RWPE1 (cell line): ENCODE measurements around the gene IL16.
A peak's percentile ranks its signal among the peaks of the same experiment; 100 is the strongest.

Experiments
- CTCF ChIA-PET: fragments of 350-600 bp; sonication (Branson Sonifier 250); formaldehyde crosslinking; extraction: SDS; loops from one replicate; lab custom pipeline; 2021; lab: Yijun Ruan, JAX
- POLR2A ChIA-PET: fragments of 400-600 bp; formaldehyde crosslinking; extraction: SDS; loops from one replicate; lab custom pipeline; 2020; ENCODE audit warnings: antibody characterized with exemption; ENCODE audit not compliant: low non-redundant PET; lab: Yijun Ruan, JAX
- DNase-seq: peaks from one replicate; pipeline ENCODE4 v3.0.0; 2012; ENCODE audit warnings: low spot score
- H3K27ac ChIP-seq: fragments of 450-650 bp; 2 replicates; pipeline ENCODE4 v1.5.1; 2017
- TF ChIP-seq, protein P1 (sequence below): fragments of 450-650 bp; conservative IDR thresholded peaks from 2 replicates; pipeline ENCODE4 v1.5.1; 2017; ENCODE audit warnings: low read depth, mild to moderate bottlenecking

The IL16 gene

DNA sequence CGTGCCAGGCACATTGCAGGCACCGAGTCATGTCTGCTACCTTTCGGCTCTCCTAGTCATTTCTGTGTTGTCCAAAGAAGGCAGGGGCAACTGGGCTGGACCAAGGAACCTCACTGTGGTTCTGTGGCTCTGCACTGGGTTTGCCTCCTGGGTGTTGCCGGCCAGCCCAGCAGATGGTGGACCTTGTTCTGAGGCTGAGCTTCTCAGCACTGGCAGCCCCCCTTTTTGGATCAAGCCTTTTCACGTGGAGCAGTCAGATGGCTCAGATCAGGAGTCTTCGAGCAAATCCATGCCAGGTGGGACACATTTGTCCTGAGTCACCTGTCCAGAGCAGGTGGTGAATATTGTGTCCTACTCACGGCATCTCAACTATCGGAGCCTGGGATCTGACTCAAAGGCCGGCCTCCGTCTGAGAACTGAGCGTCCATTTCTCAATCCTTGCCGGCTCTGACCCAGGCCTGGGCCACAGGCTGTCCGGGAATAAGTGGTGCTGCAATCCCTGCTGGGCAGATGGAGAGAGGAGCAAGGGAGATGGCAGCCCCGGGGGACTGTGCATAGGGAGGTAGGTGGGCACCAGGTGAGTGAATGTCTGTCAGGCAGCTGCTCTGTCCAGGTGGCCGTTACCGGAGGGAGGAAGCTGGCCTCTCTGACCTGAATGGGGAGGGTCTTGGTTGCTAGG, at the start of gene IL16:
Gene IL16, plus strand, starts transcription at position 304 of the 679 bp plus-strand sequence. CDS start 28,521 bp downstream, outside the sequence.
- TF ChIP-seq, protein P1, sequence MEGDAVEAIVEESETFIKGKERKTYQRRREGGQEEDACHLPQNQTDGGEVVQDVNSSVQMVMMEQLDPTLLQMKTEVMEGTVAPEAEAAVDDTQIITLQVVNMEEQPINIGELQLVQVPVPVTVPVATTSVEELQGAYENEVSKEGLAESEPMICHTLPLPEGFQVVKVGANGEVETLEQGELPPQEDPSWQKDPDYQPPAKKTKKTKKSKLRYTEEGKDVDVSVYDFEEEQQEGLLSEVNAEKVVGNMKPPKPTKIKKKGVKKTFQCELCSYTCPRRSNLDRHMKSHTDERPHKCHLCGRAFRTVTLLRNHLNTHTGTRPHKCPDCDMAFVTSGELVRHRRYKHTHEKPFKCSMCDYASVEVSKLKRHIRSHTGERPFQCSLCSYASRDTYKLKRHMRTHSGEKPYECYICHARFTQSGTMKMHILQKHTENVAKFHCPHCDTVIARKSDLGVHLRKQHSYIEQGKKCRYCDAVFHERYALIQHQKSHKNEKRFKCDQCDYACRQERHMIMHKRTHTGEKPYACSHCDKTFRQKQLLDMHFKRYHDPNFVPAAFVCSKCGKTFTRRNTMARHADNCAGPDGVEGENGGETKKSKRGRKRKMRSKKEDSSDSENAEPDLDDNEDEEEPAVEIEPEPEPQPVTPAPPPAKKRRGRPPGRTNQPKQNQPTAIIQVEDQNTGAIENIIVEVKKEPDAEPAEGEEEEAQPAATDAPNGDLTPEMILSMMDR: no peak
- DNase-seq: no peak
- H3K27ac ChIP-seq: peak within 1 kb of the TSS; percentile 8; the same call in 1 of the 2 replicates
- ChIA-PET POLR2A (no interaction called here), CTCF (interaction anchor here (0.6 kb wide), 1 partner anchor 161 kb away, joined by 3 read pairs; no protein-coding TSS in a partner anchor)

DNA sequence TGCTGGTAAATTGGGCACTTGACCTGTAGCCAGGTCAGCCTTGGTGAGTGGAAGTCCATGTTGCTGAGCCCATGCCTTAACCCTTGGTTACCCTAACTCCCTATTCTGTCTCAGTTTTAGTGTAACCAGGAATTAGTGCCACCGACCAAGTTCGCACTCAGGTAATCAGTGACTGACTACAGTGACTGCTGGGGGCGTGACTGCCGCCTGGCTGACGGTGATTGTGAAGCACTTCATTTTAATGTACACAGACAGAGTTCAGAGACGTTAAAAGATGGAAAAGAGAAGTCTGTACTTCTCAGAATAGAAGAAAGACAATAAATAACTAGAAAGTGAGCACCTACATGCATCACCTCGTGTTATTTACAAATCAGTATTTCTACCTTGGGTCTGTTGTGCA, 45.3 kb upstream of the IL16 start:
- TF ChIP-seq, protein P1: no peak
- POLR2A ChIA-PET: no interaction called here
- CTCF ChIA-PET: interaction anchor here (1.7 kb wide), 1 partner anchor 114 kb away, joined by 11 read pairs; no protein-coding TSS in a partner anchor
- no peak overlapping the region for H3K27ac ChIP-seq
- DNase-seq: no peak

DNA sequence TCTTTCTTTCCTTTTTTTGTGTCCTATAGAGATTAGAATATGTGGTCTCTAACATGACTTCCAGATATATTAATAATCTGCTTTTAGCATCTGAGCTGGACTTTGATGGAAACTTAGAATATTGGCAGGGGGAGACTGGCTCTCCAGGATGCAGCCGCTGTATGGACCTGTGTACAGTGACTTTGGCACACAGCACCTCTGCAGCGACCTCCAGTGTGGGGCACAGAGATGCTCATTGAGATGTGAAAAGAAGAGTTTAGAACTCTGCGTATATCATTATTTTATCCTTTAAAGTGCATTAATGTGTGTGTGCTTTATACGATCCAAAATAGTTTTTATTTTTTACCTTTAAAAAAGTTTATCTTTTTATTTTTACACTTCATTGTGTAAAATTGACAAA, 44.3 kb upstream of the IL16 start:
- no peak for DNase-seq
- ChIA-PET POLR2A (no interaction called here), CTCF (interaction anchor here (0.6 to 1.7 kb wide), 4 partner anchors 22 to 1042 kb away, joined by 3 to 11 read pairs (median 5); no protein-coding TSS in a partner anchor)
- TF ChIP-seq, protein P1: no peak
- H3K27ac ChIP-seq: no peak overlapping the region

DNA sequence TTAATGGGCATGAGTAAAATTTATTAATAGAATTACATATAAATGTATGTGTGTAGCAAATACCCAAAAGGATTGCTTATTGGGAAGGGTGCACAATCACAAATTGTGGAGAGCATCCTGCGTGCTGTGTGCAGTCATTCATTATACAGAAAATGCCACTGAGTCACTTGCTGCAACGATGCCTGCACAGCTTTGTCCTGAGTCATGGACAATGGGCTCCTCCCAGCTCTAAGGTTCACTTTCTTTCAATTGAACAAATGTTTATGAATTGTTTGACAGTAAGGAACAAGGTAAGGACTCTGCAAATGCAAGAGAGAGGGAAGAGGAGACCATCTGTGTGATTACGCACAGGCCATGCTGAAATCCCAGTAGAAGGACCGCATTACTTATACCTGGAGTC, 43.9 kb upstream of the IL16 start:
- TF ChIP-seq, protein P1: no peak
- no peak overlapping the region for H3K27ac ChIP-seq
- POLR2A ChIA-PET: no interaction called here
- CTCF ChIA-PET: interaction anchor here (0.5 to 1.7 kb wide), 5 partner anchors 22 to 1041 kb away, joined by 3 to 11 read pairs (median 4); no protein-coding TSS in a partner anchor
- DNase-seq: peak; percentile 17

DNA sequence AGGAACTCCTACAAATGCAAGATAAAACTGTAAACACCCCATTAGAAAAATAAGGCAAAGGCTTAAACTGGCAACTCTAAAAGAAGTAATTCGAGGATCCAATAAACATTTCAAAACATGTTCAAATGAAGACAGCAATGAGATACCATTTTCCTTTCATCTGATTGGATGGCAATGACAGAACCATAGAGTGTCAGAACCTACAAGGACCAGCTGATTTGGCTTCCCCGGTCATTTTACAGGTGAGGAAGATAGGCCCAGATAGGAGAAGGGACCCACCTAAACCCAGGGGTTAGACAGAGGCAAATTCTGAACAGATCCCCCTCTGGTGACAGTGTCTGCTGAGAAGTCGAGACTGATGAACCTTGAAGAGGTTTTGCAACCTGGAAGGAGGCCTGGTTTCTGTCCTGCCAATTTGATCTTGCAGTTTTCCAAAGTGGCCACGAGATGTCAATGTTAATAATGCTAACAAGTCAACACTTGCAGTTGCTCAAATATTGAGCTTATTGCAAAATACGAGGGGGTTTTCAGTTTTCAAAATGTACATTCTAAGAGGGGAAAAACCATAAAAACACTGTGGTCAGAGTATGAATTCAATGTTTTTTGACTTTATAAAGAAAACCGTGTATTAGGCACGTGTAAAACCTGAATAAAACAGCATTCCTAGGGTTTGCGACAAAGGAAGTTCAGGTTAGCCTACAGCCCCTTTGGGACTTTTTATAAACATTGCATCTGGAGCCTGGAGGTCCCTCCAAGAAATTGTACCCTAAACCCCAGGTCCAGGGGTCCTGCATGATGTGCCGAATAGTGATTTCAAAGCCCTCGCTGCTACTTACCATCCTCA, 41.1 kb upstream of the IL16 start:
- H3K27ac ChIP-seq: peak overlapping the region; percentile 63; the same call in 1 of the 2 replicates
- POLR2A ChIA-PET: no interaction called here
- CTCF ChIA-PET: interaction anchor here (0.5 to 4.1 kb wide), 11 partner anchors 9 to 833 kb away, joined by 3 to 36 read pairs (median 3); no protein-coding TSS in a partner anchor
- TF ChIP-seq, protein P1: peak; percentile 88
- peak; percentile 57 for DNase-seq

DNA sequence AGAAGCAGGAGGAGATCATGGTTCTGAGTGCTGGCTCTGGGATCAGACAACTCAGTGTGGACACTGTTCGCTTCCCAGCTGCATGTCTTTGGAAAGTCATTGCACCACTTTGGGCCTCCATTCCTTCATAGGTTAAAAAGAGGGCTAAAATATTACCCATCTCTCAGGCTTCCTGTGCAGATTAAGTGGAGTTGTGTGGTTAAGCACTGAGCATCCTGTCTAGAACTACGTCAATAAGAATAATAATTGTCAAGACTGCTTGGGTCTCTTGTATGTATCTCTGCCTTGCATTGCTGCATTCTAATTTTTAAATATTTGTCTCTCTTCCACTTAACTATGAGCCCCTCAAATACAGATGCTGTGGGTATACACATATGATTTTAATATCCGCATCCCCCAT, 40.4 kb upstream of the IL16 start:
- no peak for DNase-seq
- H3K27ac ChIP-seq: peak overlapping the region; percentile 63; the same call in 1 of the 2 replicates
- ChIA-PET POLR2A (no interaction called here), CTCF (interaction anchor here (0.6 to 4.1 kb wide), 10 partner anchors 9 to 833 kb away, joined by 3 to 36 read pairs (median 3); no protein-coding TSS in a partner anchor)
- TF ChIP-seq, protein P1: no peak
